Choroid plexus epithelial cell (primary cell): Measurements from ENCODE around the gene LARGE2.

ENCODE experiments used
- DNase-seq: peaks from one replicate; pipeline ENCODE4 v3.0.0-alpha.2; 2010; ENCODE audit warnings: low read depth
- H3K4me3 ChIP-seq: 2 replicates; pipeline ENCODE4 v1.5.1; 2011; ENCODE audit warnings: low read depth, mild to moderate bottlenecking, control low read depth, low read length, moderate library complexity
- CTCF ChIP-seq: conservative IDR thresholded peaks from 2 replicates; pipeline ENCODE4 v1.5.1; 2011; ENCODE audit warnings: low read depth, mild to moderate bottlenecking, control low read depth, inconsistent platforms, low read length, moderate library complexity

Gene LARGE2

DNA sequence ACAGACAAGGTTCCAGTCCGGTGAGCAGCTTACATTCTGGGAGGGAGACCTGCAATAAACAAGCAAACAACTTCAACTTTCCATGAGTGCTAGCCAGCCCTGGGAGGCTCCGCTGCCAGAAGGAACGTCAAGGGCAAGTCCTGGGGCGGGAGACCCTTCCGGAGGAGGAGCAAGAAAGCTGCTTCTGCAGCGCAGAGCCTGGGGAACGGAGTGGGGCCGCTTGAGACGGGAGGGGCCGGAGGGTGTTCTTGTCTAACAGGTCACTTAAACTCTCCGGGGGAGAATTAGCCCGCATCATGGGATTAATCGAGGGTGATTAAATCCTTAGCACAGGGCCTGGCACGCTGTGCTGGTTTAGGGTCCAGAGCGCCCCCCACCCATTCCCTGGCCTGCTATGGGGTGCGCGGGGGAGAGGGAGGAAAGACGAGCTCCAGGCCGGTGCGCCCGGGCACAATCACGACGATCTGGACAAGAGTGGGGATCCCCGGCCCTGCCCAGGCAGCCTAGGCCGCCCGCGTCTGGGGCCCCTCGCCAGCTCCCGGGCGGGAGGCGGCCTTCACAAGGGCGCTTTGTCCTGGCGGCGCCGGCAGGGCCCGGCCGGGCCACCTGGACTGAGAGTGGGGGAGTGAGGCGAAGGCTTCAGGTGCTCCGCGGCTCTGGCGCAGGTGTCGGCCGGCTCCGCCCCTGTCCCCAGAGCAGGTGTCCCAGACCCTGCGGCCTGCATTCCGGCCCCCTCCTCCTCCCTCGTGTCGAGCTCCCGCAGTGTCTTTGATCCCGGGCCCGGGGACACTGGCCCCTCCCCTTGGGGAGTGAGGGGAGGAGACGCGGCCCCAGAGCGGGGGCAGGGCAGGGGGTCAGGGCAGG lies 663 bp upstream of the LARGE2 start:
- no peak for DNase-seq
- no peak for TF ChIP-seq CTCF
- no peak overlapping the region for H3K4me3 ChIP-seq

GRCh38 chr11:45924036-45924915 lies 1.8 kb downstream of the LARGE2 start:
- TF ChIP-seq CTCF, result no peak
- H3K4me3 ChIP-seq, result no peak overlapping the region
- DNase-seq, result no peak

- no peak overlapping the region for H3K4me3 ChIP-seq
- TF ChIP-seq CTCF, result no peak
- no peak for DNase-seq
Measured at GRCh38 chr11:45924927-45925326, 2.5 kb downstream of the LARGE2 start.

GRCh38 chr11:45925550-45925949 lies 3.1 kb downstream of the LARGE2 start:
- TF ChIP-seq CTCF, result no peak
- no peak overlapping the region for H3K4me3 ChIP-seq
- DNase-seq, result no peak

DNA sequence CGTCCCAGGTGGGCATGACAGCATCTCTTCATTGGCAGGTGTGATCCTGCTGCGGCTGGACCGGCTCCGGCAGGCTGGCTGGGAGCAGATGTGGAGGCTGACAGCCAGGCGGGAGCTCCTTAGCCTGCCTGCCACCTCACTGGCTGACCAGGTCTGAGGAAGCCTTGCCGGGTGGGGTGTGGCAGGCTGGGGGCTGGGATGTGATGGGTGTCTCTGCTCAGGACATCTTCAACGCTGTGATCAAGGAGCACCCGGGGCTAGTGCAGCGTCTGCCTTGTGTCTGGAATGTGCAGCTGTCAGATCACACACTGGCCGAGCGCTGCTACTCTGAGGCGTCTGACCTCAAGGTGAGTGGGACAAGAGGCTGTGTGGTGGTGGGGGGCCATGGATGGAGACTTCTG lies 3.5 kb downstream of the LARGE2 start:
- TF ChIP-seq CTCF, result no peak
- H3K4me3 ChIP-seq, result no peak overlapping the region
- DNase-seq, result no peak

DNA sequence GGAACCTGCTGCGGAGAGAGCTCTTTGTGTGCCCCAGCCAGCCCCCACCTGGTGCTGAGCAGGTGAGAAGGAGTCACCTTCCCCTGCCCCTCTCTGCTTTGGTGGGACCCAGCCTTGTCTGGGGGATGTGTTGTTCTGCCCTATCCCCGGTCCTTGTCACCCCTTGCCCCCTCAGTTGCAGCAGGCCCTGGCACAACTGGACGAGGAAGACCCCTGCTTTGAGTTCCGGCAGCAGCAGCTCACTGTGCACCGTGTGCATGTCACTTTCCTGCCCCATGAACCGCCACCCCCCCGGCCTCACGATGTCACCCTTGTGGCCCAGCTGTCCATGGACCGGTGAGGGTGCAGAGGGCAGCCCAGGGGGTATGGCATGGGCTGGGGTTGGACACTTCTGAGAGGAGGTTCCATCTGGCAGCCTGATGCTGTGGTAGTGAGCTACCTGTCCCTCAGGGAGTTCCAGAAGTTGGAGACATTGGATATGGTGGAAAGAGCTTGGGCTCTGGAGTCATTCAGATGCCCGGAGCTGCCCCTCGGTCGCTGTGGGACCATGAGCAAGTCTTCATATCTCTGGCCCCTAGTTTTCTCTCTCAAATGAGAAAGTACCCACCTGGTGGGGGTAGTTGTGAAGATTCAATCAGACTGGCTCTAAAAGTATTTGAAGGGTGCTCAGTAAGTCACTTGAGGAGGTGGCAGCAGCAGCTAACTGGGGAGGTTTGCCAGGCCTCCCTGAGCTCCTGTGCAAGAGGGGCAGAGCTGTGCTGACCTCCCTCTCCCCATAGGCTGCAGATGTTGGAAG lies 4.3 kb downstream of the LARGE2 start:
- TF ChIP-seq CTCF, result no peak
- no peak overlapping the region for H3K4me3 ChIP-seq
- no peak for DNase-seq
